ENCODE measurements around the gene PAK5.

Gene PAK5

GRCh38 chr20:9800421-9800820 lies 38.5 kb downstream of the PAK5 start:
- no peak overlapping the region for H3K4me3 ChIP-seq (ENCODE audit: low read length)
- DNase-seq (ENCODE audit: low read depth), result no peak
- TF ChIP-seq, protein P1, sequence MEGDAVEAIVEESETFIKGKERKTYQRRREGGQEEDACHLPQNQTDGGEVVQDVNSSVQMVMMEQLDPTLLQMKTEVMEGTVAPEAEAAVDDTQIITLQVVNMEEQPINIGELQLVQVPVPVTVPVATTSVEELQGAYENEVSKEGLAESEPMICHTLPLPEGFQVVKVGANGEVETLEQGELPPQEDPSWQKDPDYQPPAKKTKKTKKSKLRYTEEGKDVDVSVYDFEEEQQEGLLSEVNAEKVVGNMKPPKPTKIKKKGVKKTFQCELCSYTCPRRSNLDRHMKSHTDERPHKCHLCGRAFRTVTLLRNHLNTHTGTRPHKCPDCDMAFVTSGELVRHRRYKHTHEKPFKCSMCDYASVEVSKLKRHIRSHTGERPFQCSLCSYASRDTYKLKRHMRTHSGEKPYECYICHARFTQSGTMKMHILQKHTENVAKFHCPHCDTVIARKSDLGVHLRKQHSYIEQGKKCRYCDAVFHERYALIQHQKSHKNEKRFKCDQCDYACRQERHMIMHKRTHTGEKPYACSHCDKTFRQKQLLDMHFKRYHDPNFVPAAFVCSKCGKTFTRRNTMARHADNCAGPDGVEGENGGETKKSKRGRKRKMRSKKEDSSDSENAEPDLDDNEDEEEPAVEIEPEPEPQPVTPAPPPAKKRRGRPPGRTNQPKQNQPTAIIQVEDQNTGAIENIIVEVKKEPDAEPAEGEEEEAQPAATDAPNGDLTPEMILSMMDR (conservative IDR thresholded peaks at IDR 0.05; ENCODE audit: low read depth, low read length), result no peak

DNA sequence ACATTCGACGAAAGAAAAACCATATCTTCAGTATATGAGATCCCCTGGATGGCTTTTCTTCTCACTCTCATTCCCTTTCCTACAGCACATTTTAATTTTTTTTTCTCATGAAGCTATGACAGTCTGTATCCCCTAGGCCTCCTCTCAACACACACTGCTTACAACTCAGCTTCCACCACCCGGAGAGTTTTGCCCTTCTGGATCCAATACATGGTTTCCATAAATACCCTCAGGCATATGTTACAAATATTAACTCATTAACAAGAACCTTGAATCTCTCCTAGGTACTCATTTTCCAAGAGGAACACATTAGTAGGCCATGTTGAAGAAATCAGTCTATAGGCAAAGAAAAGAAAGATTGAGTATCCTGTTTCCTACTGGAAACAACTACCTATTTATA lies 44.0 kb downstream of the PAK5 start:
- H3K4me3 ChIP-seq (ENCODE audit: low read length), result no peak overlapping the region
- TF ChIP-seq, protein P1 (conservative IDR thresholded peaks at IDR 0.05; ENCODE audit: low read depth, low read length), result no peak
- no peak for DNase-seq (ENCODE audit: low read depth)

- DNase-seq (ENCODE audit: low read depth), result no peak
- TF ChIP-seq, protein P1 (conservative IDR thresholded peaks at IDR 0.05; ENCODE audit: low read depth, low read length), result no peak
- H3K4me3 ChIP-seq (ENCODE audit: low read length), result no peak overlapping the region
Observed at GRCh38 chr20:9792674-9793073, 46.2 kb downstream of the PAK5 start.

DNA sequence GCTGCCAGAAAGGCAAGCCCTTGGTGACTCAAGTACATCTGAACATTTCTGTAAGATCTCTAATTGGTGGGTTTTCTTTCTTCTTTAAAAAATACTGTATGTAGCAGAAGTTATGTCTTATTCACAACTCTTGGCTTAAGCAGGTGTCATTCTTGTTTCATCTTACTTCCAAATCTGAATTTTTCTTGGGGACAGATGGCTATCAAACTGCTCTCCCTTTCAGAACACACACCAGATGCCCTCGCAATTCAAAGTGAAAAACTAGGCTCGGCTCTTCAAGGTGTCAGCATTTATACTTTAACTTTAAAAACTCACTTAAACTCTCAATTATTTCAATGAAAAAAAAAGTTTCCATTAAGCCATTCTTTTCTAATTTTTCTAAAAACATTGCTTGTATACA lies 49.7 kb downstream of the PAK5 start:
- no peak for DNase-seq (ENCODE audit: low read depth)
- no peak overlapping the region for H3K4me3 ChIP-seq (ENCODE audit: low read length)
- TF ChIP-seq, protein P1 (conservative IDR thresholded peaks at IDR 0.05; ENCODE audit: low read depth, low read length), result no peak

DNA sequence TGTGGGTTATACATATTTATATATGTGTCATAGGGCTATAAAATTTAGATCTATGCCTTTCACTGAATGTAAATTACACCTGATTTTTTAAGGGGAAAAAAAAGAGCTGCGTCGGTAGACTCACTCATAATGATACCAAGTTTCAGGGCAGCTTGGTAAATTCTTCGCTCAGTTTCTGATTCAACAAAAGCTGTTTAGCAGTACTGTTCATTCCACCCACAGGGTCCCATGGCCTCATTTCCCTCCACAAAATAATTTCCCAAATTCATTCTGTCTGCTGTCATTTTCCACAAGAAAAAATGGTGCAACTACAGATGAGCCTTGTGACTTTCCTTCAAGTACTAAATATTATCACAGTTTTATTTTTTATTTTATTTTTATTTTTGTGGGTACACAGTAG lies 63.7 kb downstream of the PAK5 start:
- TF ChIP-seq, protein P1 (conservative IDR thresholded peaks at IDR 0.05; ENCODE audit: low read depth, low read length), result no peak
- H3K4me3 ChIP-seq (ENCODE audit: low read length), result no peak overlapping the region
- no peak for DNase-seq (ENCODE audit: low read depth)

DNA sequence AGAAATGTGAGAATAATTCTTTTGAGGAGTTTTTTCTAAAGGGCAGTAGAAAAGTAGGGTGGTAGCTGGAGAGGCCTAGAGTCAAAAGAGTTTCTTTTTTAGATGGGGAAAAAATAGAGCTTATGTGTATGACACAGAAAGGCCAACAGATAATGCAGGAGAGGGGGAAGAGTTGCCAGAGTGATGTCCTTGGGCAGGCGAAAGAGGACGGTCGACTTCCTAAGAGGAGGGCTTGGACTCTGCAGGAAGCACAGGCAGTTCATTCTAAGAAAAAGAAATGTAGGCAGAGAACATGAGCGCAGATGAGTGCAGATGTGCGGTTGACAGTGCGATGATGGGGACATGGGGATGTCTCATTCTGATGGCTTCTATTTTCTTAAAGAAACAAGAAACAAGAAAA lies 68.9 kb downstream of the PAK5 start:
- no peak overlapping the region for H3K4me3 ChIP-seq (ENCODE audit: low read length)
- DNase-seq (ENCODE audit: low read depth), result no peak
- TF ChIP-seq, protein P1 (conservative IDR thresholded peaks at IDR 0.05; ENCODE audit: low read depth, low read length), result no peak

GRCh38 chr20:9761476-9761875 lies 77.4 kb downstream of the PAK5 start:
- H3K4me3 ChIP-seq (ENCODE audit: low read length), result no peak overlapping the region
- DNase-seq (ENCODE audit: low read depth), result no peak
- TF ChIP-seq, protein P1 (conservative IDR thresholded peaks at IDR 0.05; ENCODE audit: low read depth, low read length), result no peak
